IPS-18a (cell line): ENCODE measurements around the gene ATRIP.
"Not testable (repeated sequence)": the region's sequence is repeated elsewhere in the genome, so short reads cannot be mapped to it uniquely, and the experiment has no call there.

ENCODE experiments used
- H3K27ac ChIP-seq: one replicate; pipeline ENCODE4 v1.5.1; 2013; ENCODE audit warnings: low read length
- H3K27me3 ChIP-seq: one replicate; pipeline ENCODE4 v1.6.1; 2013; ENCODE audit warnings: mild to moderate bottlenecking, low read length; ENCODE audit not compliant: control insufficient read depth, insufficient read depth
- H3K36me3 ChIP-seq: one replicate; pipeline ENCODE4 v1.6.1; 2013; ENCODE audit warnings: low read depth, low read length; ENCODE audit not compliant: control insufficient read depth
- H3K4me1 ChIP-seq: one replicate; pipeline ENCODE4 v1.6.1; 2013; ENCODE audit warnings: low read depth, low read length; ENCODE audit not compliant: control insufficient read depth
- H3K4me3 ChIP-seq: one replicate; pipeline ENCODE4 v1.5.1; 2013; ENCODE audit warnings: low read length
- H3K9ac ChIP-seq: one replicate; pipeline ENCODE4 v1.6.1; 2013; ENCODE audit warnings: mild to moderate bottlenecking, low read length, moderate library complexity
- H3K9me3 ChIP-seq: one replicate; pipeline ENCODE4 v1.6.1; 2013; ENCODE audit warnings: low read depth, low read length; ENCODE audit not compliant: control insufficient read depth

ATRIP gene

GRCh38 chr3:48456456-48456855 is 9.9 kb downstream of the ATRIP start:
- no peaks in the 10 kb centered on the region for H3K9me3 ChIP-seq
- peaks cover 79% of the 10 kb centered on the region for H3K36me3 ChIP-seq
- no peak overlapping the region for H3K27ac ChIP-seq
- H3K4me3 ChIP-seq, result no peak overlapping the region
- no peaks in the 10 kb centered on the region for H3K4me1 ChIP-seq
- H3K27me3 ChIP-seq, result no peaks in the 10 kb centered on the region
- H3K9ac ChIP-seq, result no peak overlapping the region

- Histone ChIP-seq H3K4me1 (no peaks in the 10 kb centered on the region), H3K27me3 (no peaks in the 10 kb centered on the region), H3K27ac (no peak overlapping the region), H3K36me3 (peaks cover 52% of the 10 kb centered on the region), H3K9me3 (no peaks in the 10 kb centered on the region), H3K4me3 (no peak overlapping the region), H3K9ac (no peak overlapping the region)
Observed at GRCh38 chr3:48459331-48459730, 12.8 kb downstream of the ATRIP start.

- H3K9me3 ChIP-seq, result no peaks in the 10 kb centered on the region
- no peak overlapping the region for H3K9ac ChIP-seq
- peaks cover 49% of the 10 kb centered on the region for H3K36me3 ChIP-seq
- H3K4me3 ChIP-seq, result no peak overlapping the region
- no peak overlapping the region for H3K27ac ChIP-seq
- H3K4me1 ChIP-seq, result no peaks in the 10 kb centered on the region
- no peaks in the 10 kb centered on the region for H3K27me3 ChIP-seq
Observed at GRCh38 chr3:48459773-48460516, 13.4 kb downstream of the ATRIP start.

- peaks cover 3% of the 10 kb centered on the region for H3K4me1 ChIP-seq
- H3K27me3 ChIP-seq, result no peaks in the 10 kb centered on the region
- H3K9me3 ChIP-seq, result no peaks in the 10 kb centered on the region
- peaks cover 45% of the 10 kb centered on the region for H3K36me3 ChIP-seq
- H3K27ac ChIP-seq, result no peak overlapping the region
- no peak overlapping the region for H3K9ac ChIP-seq
- no peak overlapping the region for H3K4me3 ChIP-seq
Observed at GRCh38 chr3:48460517-48460902, 14.0 kb downstream of the ATRIP start.

GRCh38 chr3:48461767-48462166 is 15.2 kb downstream of the ATRIP start:
- not testable (repeated sequence) for H3K4me3 ChIP-seq, H3K9me3 ChIP-seq, H3K27ac ChIP-seq, H3K27me3 ChIP-seq, H3K9ac ChIP-seq
- peaks cover 39% of the 10 kb centered on the region for H3K36me3 ChIP-seq
- H3K4me1 ChIP-seq, result peaks cover 15% of the 10 kb centered on the region

GRCh38 chr3:48463703-48464102 is 17.2 kb downstream of the ATRIP start:
- Histone ChIP-seq H3K9me3 (no peaks in the 10 kb centered on the region), H3K27ac (no peak overlapping the region), H3K36me3 (peaks cover 39% of the 10 kb centered on the region), H3K27me3 (no peaks in the 10 kb centered on the region), H3K4me1 (peaks cover 17% of the 10 kb centered on the region), H3K9ac (no peak overlapping the region), H3K4me3 (no peak overlapping the region)

- peak overlapping the region; percentile 99 for H3K27ac ChIP-seq
- no peak overlapping the region for H3K4me3 ChIP-seq
- H3K4me1 ChIP-seq, result peaks cover 17% of the 10 kb centered on the region
- peak overlapping the region; percentile 86 for H3K9ac ChIP-seq
- H3K9me3 ChIP-seq, result no peaks in the 10 kb centered on the region
- no peaks in the 10 kb centered on the region for H3K27me3 ChIP-seq
- peaks cover 39% of the 10 kb centered on the region for H3K36me3 ChIP-seq
Observed at GRCh38 chr3:48464713-48465221, 18.2 kb downstream of the ATRIP start.

GRCh38 chr3:48465237-48465530 is 18.6 kb downstream of the ATRIP start:
- peak overlapping the region; percentile 99 for H3K27ac ChIP-seq
- peaks cover 37% of the 10 kb centered on the region for H3K36me3 ChIP-seq
- H3K9ac ChIP-seq, result peak overlapping the region; percentile 86
- peaks cover 17% of the 10 kb centered on the region for H3K4me1 ChIP-seq
- H3K4me3 ChIP-seq, result no peak overlapping the region
- no peaks in the 10 kb centered on the region for H3K27me3 ChIP-seq
- no peaks in the 10 kb centered on the region for H3K9me3 ChIP-seq

- Histone ChIP-seq H3K9ac (peak overlapping the region; percentile 86), H3K9me3 (no peaks in the 10 kb centered on the region), H3K27ac (peak overlapping the region; percentile 99), H3K4me1 (peaks cover 17% of the 10 kb centered on the region), H3K27me3 (no peaks in the 10 kb centered on the region), H3K36me3 (peaks cover 32% of the 10 kb centered on the region), H3K4me3 (peak overlapping the region; percentile 24)
Observed at GRCh38 chr3:48465531-48466378, 19.2 kb downstream of the ATRIP start.

GRCh38 chr3:48466386-48467109 is 20.0 kb downstream of the ATRIP start:
- Histone ChIP-seq H3K27ac (peak overlapping the region; percentile 99), H3K4me1 (peaks cover 17% of the 10 kb centered on the region), H3K36me3 (peaks cover 24% of the 10 kb centered on the region), H3K4me3 (peak overlapping the region; percentile 24), H3K9ac (peak overlapping the region; percentile 86), H3K27me3 (no peaks in the 10 kb centered on the region), H3K9me3 (no peaks in the 10 kb centered on the region)

- no peaks in the 10 kb centered on the region for H3K27me3 ChIP-seq
- no peak overlapping the region for H3K9ac ChIP-seq
- peaks cover 24% of the 10 kb centered on the region for H3K36me3 ChIP-seq
- no peak overlapping the region for H3K27ac ChIP-seq
- H3K9me3 ChIP-seq, result no peaks in the 10 kb centered on the region
- no peak overlapping the region for H3K4me3 ChIP-seq
- H3K4me1 ChIP-seq, result peaks cover 17% of the 10 kb centered on the region
Observed at GRCh38 chr3:48467110-48467454, 20.5 kb downstream of the ATRIP start.
